ENCODE measurements around the gene ABCD2.

The ABCD2 gene

GRCh38 chr12:39622306-39622705 lies 2.7 kb upstream of the ABCD2 start:
- no peak for DNase-seq (ENCODE audit: low read depth in 1 of 2, low spot score in 1 of 2)
- in situ Hi-C loops (cut with HindIII; ENCODE audit: low pct_unique_long_range_greater_than_20kb, low sequenced_read_pairs) = no loop called here
- no peak for TF ChIP-seq JUND (IDR thresholded peaks at IDR 0.05; ENCODE audit: low read depth)

GRCh38 chr12:39621670-39622069 lies 2.1 kb upstream of the ABCD2 start:
- DNase-seq (ENCODE audit: low read depth in 1 of 2, low spot score in 1 of 2) = no peak
- no peak for TF ChIP-seq JUND (IDR thresholded peaks at IDR 0.05; ENCODE audit: low read depth)
- in situ Hi-C loops (cut with HindIII; ENCODE audit: low pct_unique_long_range_greater_than_20kb, low sequenced_read_pairs) = no loop called here

- in situ Hi-C loops (cut with HindIII; ENCODE audit: low pct_unique_long_range_greater_than_20kb, low sequenced_read_pairs) = no loop called here
- no peak for DNase-seq (ENCODE audit: low read depth in 1 of 2, low spot score in 1 of 2)
- TF ChIP-seq JUND (IDR thresholded peaks at IDR 0.05; ENCODE audit: low read depth) = no peak
These were observed 1.4 kb upstream of the ABCD2 start for GRCh38 chr12:39620659-39621658.

GRCh38 chr12:39619316-39619659 lies 315 bp downstream of the ABCD2 start:
- in situ Hi-C loops (cut with HindIII; ENCODE audit: low pct_unique_long_range_greater_than_20kb, low sequenced_read_pairs) = no loop called here
- TF ChIP-seq JUND (IDR thresholded peaks at IDR 0.05; ENCODE audit: low read depth) = no peak
- DNase-seq (ENCODE audit: low read depth in 1 of 2, low spot score in 1 of 2) = no peak

GRCh38 chr12:39618701-39619100 lies 902 bp downstream of the ABCD2 start:
- TF ChIP-seq JUND (IDR thresholded peaks at IDR 0.05; ENCODE audit: low read depth) = no peak
- in situ Hi-C loops (cut with HindIII; ENCODE audit: low pct_unique_long_range_greater_than_20kb, low sequenced_read_pairs) = no loop called here
- DNase-seq (ENCODE audit: low read depth in 1 of 2, low spot score in 1 of 2) = no peak

- in situ Hi-C loops (cut with HindIII; ENCODE audit: low pct_unique_long_range_greater_than_20kb, low sequenced_read_pairs) = no loop called here
- no peak for TF ChIP-seq JUND (IDR thresholded peaks at IDR 0.05; ENCODE audit: low read depth)
- DNase-seq (ENCODE audit: low read depth in 1 of 2, low spot score in 1 of 2) = no peak
These were observed 1.7 kb downstream of the ABCD2 start for GRCh38 chr12:39617887-39618286.

- no peak for DNase-seq (ENCODE audit: low read depth in 1 of 2, low spot score in 1 of 2)
- TF ChIP-seq JUND (IDR thresholded peaks at IDR 0.05; ENCODE audit: low read depth) = no peak
- in situ Hi-C loops (cut with HindIII; ENCODE audit: low pct_unique_long_range_greater_than_20kb, low sequenced_read_pairs) = no loop called here
These were observed 2.9 kb downstream of the ABCD2 start for GRCh38 chr12:39616666-39617065.

- no peak for TF ChIP-seq JUND (IDR thresholded peaks at IDR 0.05; ENCODE audit: low read depth)
- in situ Hi-C loops (cut with HindIII; ENCODE audit: low pct_unique_long_range_greater_than_20kb, low sequenced_read_pairs) = no loop called here
- DNase-seq (ENCODE audit: low read depth in 1 of 2, low spot score in 1 of 2) = no peak
These were observed 3.4 kb downstream of the ABCD2 start for GRCh38 chr12:39616251-39616650.

GRCh38 chr12:39613525-39613924 lies 6.1 kb downstream of the ABCD2 start:
- TF ChIP-seq JUND (IDR thresholded peaks at IDR 0.05; ENCODE audit: low read depth) = no peak
- no peak for DNase-seq (ENCODE audit: low read depth in 1 of 2, low spot score in 1 of 2)
- in situ Hi-C loops (cut with HindIII; ENCODE audit: low pct_unique_long_range_greater_than_20kb, low sequenced_read_pairs) = no loop called here

GRCh38 chr12:39612250-39612649 lies 7.4 kb downstream of the ABCD2 start:
- TF ChIP-seq JUND (IDR thresholded peaks at IDR 0.05; ENCODE audit: low read depth) = no peak
- DNase-seq (ENCODE audit: low read depth in 1 of 2, low spot score in 1 of 2) = no peak
- in situ Hi-C loops (cut with HindIII; ENCODE audit: low pct_unique_long_range_greater_than_20kb, low sequenced_read_pairs) = no loop called here

- TF ChIP-seq JUND (IDR thresholded peaks at IDR 0.05; ENCODE audit: low read depth) = no peak
- in situ Hi-C loops (cut with HindIII; ENCODE audit: low pct_unique_long_range_greater_than_20kb, low sequenced_read_pairs) = no loop called here
- DNase-seq (ENCODE audit: low read depth in 1 of 2, low spot score in 1 of 2) = no peak
These were observed 7.8 kb downstream of the ABCD2 start for GRCh38 chr12:39611818-39612217.

GRCh38 chr12:39610436-39611025 lies 9.1 kb downstream of the ABCD2 start:
- no peak for TF ChIP-seq JUND (IDR thresholded peaks at IDR 0.05; ENCODE audit: low read depth)
- in situ Hi-C loops (cut with HindIII; ENCODE audit: low pct_unique_long_range_greater_than_20kb, low sequenced_read_pairs) = no loop called here
- no peak for DNase-seq (ENCODE audit: low read depth in 1 of 2, low spot score in 1 of 2)

GRCh38 chr12:39606712-39607423 lies 12.7 kb downstream of the ABCD2 start:
- TF ChIP-seq JUND (IDR thresholded peaks at IDR 0.05; ENCODE audit: low read depth) = no peak
- in situ Hi-C loops (cut with HindIII; ENCODE audit: low pct_unique_long_range_greater_than_20kb, low sequenced_read_pairs) = no loop called here
- DNase-seq (ENCODE audit: low read depth in 1 of 2, low spot score in 1 of 2) = no peak

Measured in T47D (cell line).